ENCODE results near the gene COG1. TPM values are rescaled to one million over a fixed set of nuclear protein-coding genes. Genes with fewer than 3 reads are reported as not detected.
A peak's percentile ranks its signal among the peaks of the same experiment; 100 is the strongest.

COG1 gene
- total and polyA plus RNA-seq, 9 of the 15 experiments (the other 6 are each of a cell fraction or from before 2014, with no cell fraction given), result 9.5 to 26.8 (median 12.9) TPM

GRCh38 chr17:73228748-73229236, 35.9 kb downstream of the COG1 start (continued):
- TF ChIP-seq SIRT6 (IDR thresholded peaks at IDR 0.05; ENCODE audit: low read depth, low read length), result no peak
- TF ChIP-seq SRSF9 (IDR thresholded peaks at IDR 0.05; ENCODE audit: borderline replicate concordance, low read depth, low read length), result no peak
- no peak for TF ChIP-seq STAG1 (CRISPR knock-in tag; IDR thresholded peaks at IDR 0.05; ENCODE audit: borderline replicate concordance)
- TF ChIP-seq KLF1 (tag; IDR thresholded peaks at IDR 0.05), result peak; percentile 66; the same call in 1 of the 2 replicates
- TF ChIP-seq EP400 (IDR thresholded peaks at IDR 0.05), result no peak
- no peak for TF ChIP-seq MIER1 (IDR thresholded peaks at IDR 0.05; ENCODE audit: low read depth)
- peak in 1 of 2 experiments; percentile 61 for TF ChIP-seq E2F6 (IDR thresholded peaks at IDR 0.05; ENCODE audit: borderline replicate concordance in 1 of 2, extremely low read depth in 1 of 2, insufficient read depth in 1 of 2, insufficient read length in 1 of 2, low read depth in 1 of 2, low read length in 1 of 2, poor library complexity in 1 of 2, severe bottlenecking in 1 of 2)
- TF ChIP-seq BCOR (IDR thresholded peaks at IDR 0.05), result no peak
- peak; percentile 43 for TF ChIP-seq NFIC (IDR thresholded peaks at IDR 0.05)
- 0 out of 2 replicates have a peak, but pooled peaks have one; percentile 28 for TF ChIP-seq MXI1 (IDR thresholded peaks at IDR 0.05; ENCODE audit: low read depth, low read length)
- TF ChIP-seq BRF2 (IDR thresholded peaks at IDR 0.05; ENCODE audit: borderline replicate concordance, insufficient read depth, insufficient read length), result no peak
- TF ChIP-seq ZNF318 (IDR thresholded peaks at IDR 0.05; ENCODE audit: borderline replicate concordance in 1 of 2, low read depth in 1 of 2), result peak in 1 of 2 experiments; percentile 99; a peak in 2 of 4 replicates
- no peak for TF ChIP-seq DNMT1 (IDR thresholded peaks at IDR 0.05)
- peak; percentile 99 for TF ChIP-seq TFAP4 (CRISPR knock-in tag; IDR thresholded peaks at IDR 0.05; ENCODE audit: borderline replicate concordance)
- no peak for TF ChIP-seq MEF2D (tag; conservative IDR thresholded peaks at IDR 0.05; ENCODE audit: low read depth)

Measured in K562 (cell line).